Measurements from ENCODE around the gene PAGE4. TPM values are rescaled to one million over a fixed set of nuclear protein-coding genes. Genes with fewer than 3 reads are reported as not detected.
A peak's percentile ranks its signal among the peaks of the same experiment; 100 is the strongest.

Gene PAGE4
- total and polyA plus RNA-seq, 2 of the 13 experiments (the other 11 are each of a cell fraction or from before 2014, with no cell fraction given), result 1.1 TPM; not detected in 1

GRCh38 chrX:49842621-49843020 is 13.5 kb downstream of the PAGE4 start:
- H2AFZ ChIP-seq (ENCODE audit: low read length), result no peak overlapping the region
- peak overlapping the region; percentile 69 for H3K4me2 ChIP-seq (ENCODE audit: low read depth, low read length)
- H3K27ac ChIP-seq (ENCODE audit: extremely low read length, insufficient read depth, low read length), result peak overlapping the region; percentile 93
- FAIRE-seq (peak; percentile 82), DNase-seq (ENCODE audit: low spot score) (peak; percentile 88), ATAC-seq (peak; percentile 85)
- peaks cover 54% of the 10 kb centered on the region for H3K4me1 ChIP-seq (ENCODE audit: insufficient read depth, low read length)
- peak overlapping the region in 1 of 3 experiments; percentile 26; a peak in 1 of 6 replicates for H3K4me3 ChIP-seq (replicated peaks in 1 of 3; ENCODE audit: insufficient read depth in 1 of 3, low read depth in 2 of 3, low read length in 3 of 3)
- no peaks in the 10 kb centered on the region for H4K20me1 ChIP-seq (ENCODE audit: insufficient read depth, low read length)
- intact Hi-C loops (cut with micrococcal nuclease; ENCODE audit: unreplicated experiment), result no loop called here
- POLR2A ChIA-PET, result interaction anchor here (0.6 to 4.6 kb wide), 8 partner anchors 13 to 591 kb away, joined by 3 to 91 read pairs (median 4); partner anchors contain the start of genes CLCN5 and USP27X
- in situ Hi-C loops (cut with HindIII; ENCODE audit: extremely low pct_ligation_motif_present, low pct_unique_long_range_greater_than_20kb), result loop anchor here (5.0 kb wide), 2 partner anchors 35 to 70 kb away; partner anchors contain the start of gene USP27X
- H3K79me2 ChIP-seq (ENCODE audit: insufficient read depth, low read length), result no peaks in the 10 kb centered on the region
- no peaks in the 10 kb centered on the region for H3K9me3 ChIP-seq (ENCODE audit: low read length)
- CTCF ChIA-PET (ENCODE audit: low intra/inter-chr PET ratio, low total read pairs), result interaction anchor here (1.8 kb wide), 1 partner anchor 34 kb away, joined by 6 read pairs; no protein-coding TSS in a partner anchor
- peak overlapping the region; percentile 61 for H3K9ac ChIP-seq (ENCODE audit: insufficient read depth, low read depth, low read length)
- H3K27me3 ChIP-seq (ENCODE audit: control insufficient read depth in 1 of 2, insufficient read depth in 2 of 2, low read length in 2 of 2), result no peaks in the 10 kb centered on the region
- BruUV-seq (replicated peaks), result no TSS peak
- no peaks in the 10 kb centered on the region for H3K36me3 ChIP-seq (replicated peaks in 1 of 2; ENCODE audit: control insufficient read depth in 1 of 2, insufficient read depth in 2 of 2, low read length in 2 of 2)
- no peak for TF ChIP-seq ZZZ3 (CRISPR knock-in tag; IDR thresholded peaks at IDR 0.05; ENCODE audit: borderline replicate concordance)
- TF ChIP-seq RBM22 (optimal IDR thresholded peaks at IDR 0.05; ENCODE audit: low read length), result no peak
- no peak for TF ChIP-seq ZNF543 (CRISPR knock-in tag; IDR thresholded peaks at IDR 0.05)
- TF ChIP-seq ETV5 (CRISPR knock-in tag; IDR thresholded peaks at IDR 0.05; ENCODE audit: borderline replicate concordance), result peak; percentile 60; the same call in 1 of the 2 replicates
- no peak for TF ChIP-seq SATB2 (CRISPR knock-in tag; IDR thresholded peaks at IDR 0.05)
- TF ChIP-seq FOSL2 (CRISPR knock-in tag; IDR thresholded peaks at IDR 0.05), result peak; percentile 37; the same call in 1 of the 2 replicates
- TF ChIP-seq RCOR2 (CRISPR knock-in tag; IDR thresholded peaks at IDR 0.05), result peak; percentile 35; the same call in 1 of the 2 replicates
- no peak for TF ChIP-seq ZNF230 (CRISPR knock-in tag; IDR thresholded peaks at IDR 0.05)
- no peak for TF ChIP-seq DNMT3B (CRISPR knock-in tag; conservative IDR thresholded peaks at IDR 0.05)
- TF ChIP-seq ZNF296 (CRISPR knock-in tag; conservative IDR thresholded peaks at IDR 0.05), result no peak
- no peak for TF ChIP-seq PLSCR1 (CRISPR knock-in tag; IDR thresholded peaks at IDR 0.05; ENCODE audit: borderline replicate concordance)
- no peak for TF ChIP-seq ZUFSP (CRISPR knock-in tag; IDR thresholded peaks at IDR 0.05; ENCODE audit: borderline replicate concordance)
- 0 out of 2 replicates have a peak, but pooled peaks have one; percentile 16 for TF ChIP-seq PPARG (CRISPR knock-in tag; conservative IDR thresholded peaks at IDR 0.05)
- TF ChIP-seq REXO4 (CRISPR knock-in tag; IDR thresholded peaks at IDR 0.05; ENCODE audit: borderline replicate concordance), result no peak
- no peak for TF ChIP-seq PRDM10 (CRISPR knock-in tag; IDR thresholded peaks at IDR 0.05; ENCODE audit: low read depth)
- TF ChIP-seq SOX6 (IDR thresholded peaks at IDR 0.05), result no peak
- peak; percentile 58; the same call in 1 of the 2 replicates for TF ChIP-seq SOX6 (CRISPR knock-in tag; IDR thresholded peaks at IDR 0.05)
- no peak for TF ChIP-seq ZNF816 (CRISPR knock-in tag; IDR thresholded peaks at IDR 0.05; ENCODE audit: borderline replicate concordance)
